IMR-90 (cell line): ENCODE data around the gene RAB6A. TPM values are rescaled to one million over a fixed set of nuclear protein-coding genes. Genes with fewer than 3 reads are reported as not detected.

Source experiments
- ATAC-seq: fragments of 200-7000 bp; cut with Tn5 transposase; 2 replicates; pipeline ENCODE4 v1.9.1; 2020; ENCODE audit warnings: low read depth, mild to moderate bottlenecking, moderate library complexity
- BruUV-seq: library from RNA; stranded (reverse); fragments of 400-500 nt; replicated peaks from 2 replicates; lab custom pipeline; 2021; lab: Mats Ljungman, UMichigan
- CTCF ChIA-PET: fragments of 300-600 bp; formaldehyde crosslinking; extraction: SDS; loops from one replicate; lab custom pipeline; 2021; ENCODE audit warnings: antibody characterized with exemption; lab: Yijun Ruan, JAX
- POLR2A ChIA-PET: fragments of 300-600 bp; sonication (Branson Sonifier 250); formaldehyde crosslinking; loops from one replicate; lab custom pipeline; 2022; ENCODE audit warnings: antibody characterized with exemption; ENCODE audit not compliant: unreplicated experiment; lab: Charles Lee
- DNase-seq: peaks from one replicate; pipeline ENCODE4 v3.0.0; 2013
- H2AFZ ChIP-seq: replicated peaks from 2 replicates; pipeline ENCODE3; 2013; ENCODE audit warnings: low read length, mild to moderate bottlenecking; ENCODE audit not compliant: poor library complexity
- H2AK5ac ChIP-seq: 2 replicates; pipeline ENCODE4 v1.6.1; 2013; ENCODE audit warnings: low read depth, low read length, inconsistent platforms
- H2AK9ac ChIP-seq: replicated peaks from 2 replicates; pipeline ENCODE3; 2013; ENCODE audit warnings: mild to moderate bottlenecking, low read depth, low read length, moderate library complexity; ENCODE audit not compliant: poor library complexity
- H2BK120ac ChIP-seq: 2 replicates; pipeline ENCODE4 v1.6.1; 2013; ENCODE audit warnings: low read depth, low read length, inconsistent platforms
- H2BK15ac ChIP-seq: 3 replicates; pipeline ENCODE4 v1.6.1; 2013; ENCODE audit warnings: low read depth, low read length, inconsistent platforms
- H2BK20ac ChIP-seq: 2 replicates; pipeline ENCODE4 v1.6.1; 2013; ENCODE audit warnings: low read depth, mild to moderate bottlenecking, inconsistent platforms, low read length, moderate library complexity
- H2BK5ac ChIP-seq: 2 replicates; pipeline ENCODE4 v1.6.1; 2013; ENCODE audit warnings: mild to moderate bottlenecking, low read depth, low read length, inconsistent platforms; ENCODE audit not compliant: poor library complexity, severe bottlenecking
- H3K14ac ChIP-seq: replicated peaks from 2 replicates; pipeline ENCODE4 v1.6.1; 2013; ENCODE audit warnings: low read depth, low read length, inconsistent platforms
- H3K18ac ChIP-seq: 2 replicates; pipeline ENCODE4 v1.6.1; 2013; ENCODE audit warnings: low read depth, low read length, control low read depth
- H3K23ac ChIP-seq: 2 replicates; pipeline ENCODE4 v1.6.1; 2013; ENCODE audit warnings: low read depth, low read length, inconsistent platforms
- H3K27ac ChIP-seq: 2 replicates; pipeline ENCODE4 v1.5.1; 2013; ENCODE audit warnings: mild to moderate bottlenecking, control low read depth, low read length; ENCODE audit not compliant: insufficient read depth
- H3K27me3 ChIP-seq: 2 replicates; pipeline ENCODE4 v1.6.1; 2013; ENCODE audit warnings: low read length; ENCODE audit not compliant: control insufficient read depth, insufficient read depth
- H3K36me3 ChIP-seq: 2 replicates; pipeline ENCODE4 v1.6.1; 2013; ENCODE audit warnings: low read length, mixed read lengths; ENCODE audit not compliant: control insufficient read depth, insufficient read depth
- H3K4ac ChIP-seq: 2 replicates; pipeline ENCODE4 v1.6.1; 2013; ENCODE audit warnings: low read depth, low read length, inconsistent platforms
- H3K4me1 ChIP-seq: 2 replicates; pipeline ENCODE4 v1.6.1; 2013; ENCODE audit warnings: low read length, mixed read lengths; ENCODE audit not compliant: control insufficient read depth, insufficient read depth
- H3K4me2 ChIP-seq: 2 replicates; pipeline ENCODE4 v1.6.1; 2013; ENCODE audit warnings: low read depth, mild to moderate bottlenecking, control low read depth, low read length, moderate library complexity
- H3K4me3 ChIP-seq: 2 replicates; pipeline ENCODE4 v1.5.1; 2013; ENCODE audit warnings: low read depth, mild to moderate bottlenecking, control low read depth, low read length, moderate library complexity; ENCODE audit not compliant: insufficient read depth
- H3K56ac ChIP-seq: 2 replicates; pipeline ENCODE4 v1.6.1; 2013; ENCODE audit warnings: low read length, inconsistent platforms; ENCODE audit not compliant: insufficient read depth; ENCODE audit errors: extremely low read depth
- H3K79me1 ChIP-seq, 2 experiments: 2 replicates each; pipeline ENCODE4 v1.6.1; 2013; ENCODE audit warnings: low read length in 2 of 2, inconsistent platforms in 1 of 2, low read depth in 1 of 2
- H3K9ac ChIP-seq: 2 replicates; pipeline ENCODE4 v1.6.1; 2013; ENCODE audit warnings: low read depth, low read length, control low read depth
- H3K9me1 ChIP-seq: 2 replicates; pipeline ENCODE4 v1.6.1; 2013; ENCODE audit warnings: low read length, inconsistent platforms; ENCODE audit not compliant: insufficient read depth
- H3K9me3 ChIP-seq: 2 replicates; pipeline ENCODE4 v1.6.1; 2013; ENCODE audit warnings: low read length; ENCODE audit not compliant: control insufficient read depth, insufficient read depth
- H4K20me1 ChIP-seq: 2 replicates; pipeline ENCODE4 v1.6.1; 2013; ENCODE audit warnings: low read length, inconsistent platforms; ENCODE audit not compliant: insufficient read depth
- H4K5ac ChIP-seq: 2 replicates; pipeline ENCODE4 v1.6.1; 2013; ENCODE audit warnings: mild to moderate bottlenecking, low read depth, low read length, control low read depth
- H4K8ac ChIP-seq, 2 experiments: 2 replicates each; pipeline ENCODE4 v1.6.1; 2013; ENCODE audit warnings: low read depth in 2 of 2, low read length in 2 of 2, control low read depth in 1 of 2, inconsistent platforms in 1 of 2
- H4K91ac ChIP-seq: 2 replicates; pipeline ENCODE4 v1.6.1; 2013; ENCODE audit warnings: low read depth, low read length, inconsistent platforms; ENCODE audit not compliant: insufficient read depth
- BHLHE40 ChIP-seq: fragments of 150-350 bp; IDR thresholded peaks from 2 replicates; pipeline ENCODE4 v1.6.1; 2016; ENCODE audit warnings: mild to moderate bottlenecking, low read depth, low read length
- FOS ChIP-seq: fragments of 150-350 bp; IDR thresholded peaks from 2 replicates; pipeline ENCODE4 v1.6.1; 2016; ENCODE audit warnings: low read depth, low read length
- MAZ ChIP-seq: IDR thresholded peaks from 2 replicates; pipeline ENCODE4 v1.6.1; 2012; ENCODE audit warnings: low read depth, mild to moderate bottlenecking, low read length, improper control_type of control experiment, moderate library complexity, borderline replicate concordance
- MXI1 ChIP-seq: IDR thresholded peaks from 2 replicates; pipeline ENCODE4 v1.6.1; 2012; ENCODE audit warnings: low read depth, mild to moderate bottlenecking, low read length, moderate library complexity, borderline replicate concordance
- NFE2L2 ChIP-seq: fragments of 150-350 bp; IDR thresholded peaks from 2 replicates; pipeline ENCODE4 v1.6.1; 2016; ENCODE audit warnings: low read depth, mild to moderate bottlenecking, low read length
- RAD21 ChIP-seq: IDR thresholded peaks from 2 replicates; pipeline ENCODE4 v1.6.1; 2012; ENCODE audit warnings: low read length, improper control_type of control experiment
- RCOR1 ChIP-seq: IDR thresholded peaks from 2 replicates; pipeline ENCODE4 v1.6.1; 2012; ENCODE audit warnings: mild to moderate bottlenecking, low read length, improper control_type of control experiment; ENCODE audit not compliant: insufficient replicate concordance
- RFX5 ChIP-seq: IDR thresholded peaks from 2 replicates; pipeline ENCODE4 v1.8.0; 2012; ENCODE audit warnings: low read depth, mild to moderate bottlenecking, low read length, moderate library complexity
- WGBS, 2 experiments: methylation state at CpG; one replicate each; pipeline versions ENCODE4 v1.1.5 to v1.1.7; 2013; ENCODE audit warnings: missing lambda C conversion rate in 2 of 2; ENCODE audit not compliant: insufficient read length in 1 of 2; ENCODE audit errors: extremely low coverage in 2 of 2; 5-methylcytosine and 5-hydroxymethylcytosine counted together
- dilution Hi-C: fragments of 300-500 bp; cut with HindIII; formaldehyde crosslinking; loops from one replicate; pipeline ENCODE4 v1.14.3; 2018; ENCODE audit warnings: low sequenced_read_pairs; ENCODE audit not compliant: unreplicated experiment
- in situ Hi-C: fragments of 300-500 bp; cut with MboI; formaldehyde crosslinking; loops from 3 replicates; pipeline ENCODE4 v1.14.3; 2019; ENCODE audit warnings: low sequenced_read_pairs, inconsistent platforms, mixed read lengths
- intact Hi-C: fragments of 100-400 bp; cut with micrococcal nuclease; formaldehyde crosslinking; loops from 2 replicates; pipeline ENCODE4 v1.10.0; 2022
- polyA plus RNA-seq, 3 experiments: library from polyadenylated mRNA; depleted of rRNA; stranded (reverse); fragments of >200 nt; gene quantifications; 2 replicates each; pipeline ENCODE4 v1.2.3, GENCODE V29; 2012; ENCODE audit warnings: low replicate concordance in 1 of 3
- total RNA-seq: library from RNA; depleted of rRNA; stranded (reverse); fragments of >200 nt; gene quantifications from 2 replicates; pipeline ENCODE4 v1.2.3, GENCODE V29; 2012
- TF ChIP-seq, protein P1 (sequence below): conservative IDR thresholded peaks from 2 replicates; pipeline ENCODE4 v1.5.1; 2012; ENCODE audit warnings: mild to moderate bottlenecking, low read depth, low read length, improper control_type of control experiment

The RAB6A gene
- total and polyA plus RNA-seq, 2 of the 4 experiments (the other 2 are of a cell fraction) = 65.5 to 81.0 TPM

DNA sequence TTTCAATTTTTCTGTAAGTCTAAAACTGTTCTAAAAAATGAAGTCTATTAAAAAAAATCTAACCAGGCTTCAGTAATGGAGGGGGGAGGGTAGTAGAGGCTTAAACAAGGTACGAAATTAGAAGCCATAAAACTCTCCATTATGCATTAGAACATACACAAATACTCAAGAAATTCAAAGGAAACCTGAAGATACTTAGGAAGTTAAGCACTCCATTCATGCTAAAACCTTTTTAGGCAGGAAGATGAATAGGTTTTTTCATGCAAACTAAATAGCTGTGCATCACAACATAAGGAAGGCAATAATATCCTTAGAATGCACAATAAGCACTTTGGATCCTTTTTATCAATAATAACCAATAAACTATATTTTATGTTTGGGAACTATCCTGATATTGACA is 2.4 kb downstream of the RAB6A start:
- H2AK5ac ChIP-seq = no peak overlapping the region
- 0 out of 2 replicates have a peak overlapping the region, but pooled peaks have one; percentile 5 for H3K4me3 ChIP-seq
- H3K56ac ChIP-seq = no peak overlapping the region
- H4K91ac ChIP-seq = no peak overlapping the region
- ChIA-PET POLR2A (interaction anchor here (0.6 kb wide), 1 partner anchor 10 kb away, joined by 3 read pairs; no protein-coding TSS in a partner anchor), CTCF (no interaction called here)
- H2BK5ac ChIP-seq = no peak overlapping the region
- H3K4ac ChIP-seq = no peak overlapping the region
- WGBS, 2 experiments = no CpG with 5 or more reads among the region's 1 CpG
- H3K9ac ChIP-seq = no peak overlapping the region
- H3K79me1 ChIP-seq = peaks cover 0 to 46% of the 10 kb centered on the region in 2 experiments; a peak in 2 of 4 replicates
- dilution Hi-C loops (no loop called here), in situ Hi-C loops (no loop called here), intact Hi-C loops (no loop called here)
- H3K9me1 ChIP-seq = peaks cover 9% of the 10 kb centered on the region
- no peak overlapping the region for H3K27ac ChIP-seq
- no peak overlapping the region for H3K18ac ChIP-seq
- no peak overlapping the region for H2AK9ac ChIP-seq
- DNase-seq (no peak), ATAC-seq (no peak)
- H4K5ac ChIP-seq = no peak overlapping the region
- no peak overlapping the region for H3K14ac ChIP-seq
- H4K8ac ChIP-seq = no peak overlapping the region
- H3K9me3 ChIP-seq = no peaks in the 10 kb centered on the region
- peaks cover 60% of the 10 kb centered on the region for H4K20me1 ChIP-seq
- no peaks in the 10 kb centered on the region for H3K4me1 ChIP-seq
- no peak overlapping the region for H2BK15ac ChIP-seq
- no peak overlapping the region for H2BK20ac ChIP-seq
- H3K4me2 ChIP-seq = peak overlapping the region; percentile 46; the same call in 1 of the 2 replicates
- H3K23ac ChIP-seq = no peak overlapping the region
- H3K27me3 ChIP-seq = no peaks in the 10 kb centered on the region
- H3K36me3 ChIP-seq = no peaks in the 10 kb centered on the region
- no TSS peak for BruUV-seq
- H2AFZ ChIP-seq = no peak overlapping the region
- TF ChIP-seq RAD21 (no peak), FOS (no peak), RFX5 (no peak), MXI1 (no peak), NFE2L2 (no peak), RCOR1 (no peak), MAZ (no peak), BHLHE40 (no peak)
- TF ChIP-seq, protein P1, sequence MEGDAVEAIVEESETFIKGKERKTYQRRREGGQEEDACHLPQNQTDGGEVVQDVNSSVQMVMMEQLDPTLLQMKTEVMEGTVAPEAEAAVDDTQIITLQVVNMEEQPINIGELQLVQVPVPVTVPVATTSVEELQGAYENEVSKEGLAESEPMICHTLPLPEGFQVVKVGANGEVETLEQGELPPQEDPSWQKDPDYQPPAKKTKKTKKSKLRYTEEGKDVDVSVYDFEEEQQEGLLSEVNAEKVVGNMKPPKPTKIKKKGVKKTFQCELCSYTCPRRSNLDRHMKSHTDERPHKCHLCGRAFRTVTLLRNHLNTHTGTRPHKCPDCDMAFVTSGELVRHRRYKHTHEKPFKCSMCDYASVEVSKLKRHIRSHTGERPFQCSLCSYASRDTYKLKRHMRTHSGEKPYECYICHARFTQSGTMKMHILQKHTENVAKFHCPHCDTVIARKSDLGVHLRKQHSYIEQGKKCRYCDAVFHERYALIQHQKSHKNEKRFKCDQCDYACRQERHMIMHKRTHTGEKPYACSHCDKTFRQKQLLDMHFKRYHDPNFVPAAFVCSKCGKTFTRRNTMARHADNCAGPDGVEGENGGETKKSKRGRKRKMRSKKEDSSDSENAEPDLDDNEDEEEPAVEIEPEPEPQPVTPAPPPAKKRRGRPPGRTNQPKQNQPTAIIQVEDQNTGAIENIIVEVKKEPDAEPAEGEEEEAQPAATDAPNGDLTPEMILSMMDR = no peak
- H2BK120ac ChIP-seq = no peak overlapping the region
